OCI-LY3 (cell line): Measurements from ENCODE around the gene PDE4DIP.
"Not testable (repeated sequence)": the region's sequence is repeated elsewhere in the genome, so short reads cannot be mapped to it uniquely, and the experiment has no call there.

Experiments
- H2AFZ ChIP-seq: fragments of 200-600, 300-600 bp; shearing (Covaris generic); 2 replicates; pipeline ENCODE4 v1.6.0; 2014; ENCODE audit warnings: antibody characterized with exemption, low read depth, low read length
- H3K27ac ChIP-seq: fragments of 200-600, 300-600 bp; sonication (generic); 2 replicates; pipeline ENCODE4 v1.5.1; 2014; ENCODE audit warnings: mild to moderate bottlenecking, low read length, moderate library complexity, mixed read lengths
- H3K27me3 ChIP-seq: fragments of 200-600, 300-600 bp; sonication (generic); 2 replicates; pipeline ENCODE4 v1.6.1; 2014; ENCODE audit warnings: low read depth, low read length, mixed read lengths
- H3K36me3 ChIP-seq: fragments of 200-600, 300-600 bp; sonication (generic); replicated peaks from 2 replicates; pipeline ENCODE3; 2014; ENCODE audit warnings: low read depth, low read length, mixed read lengths
- H3K4me1 ChIP-seq: fragments of 300-600, 200-600 bp; sonication (generic); 2 replicates; pipeline ENCODE4 v1.6.1; 2014; ENCODE audit warnings: low read length, mixed read lengths
- H3K4me2 ChIP-seq: fragments of 200-600, 300-600 bp; sonication (generic); 2 replicates; pipeline ENCODE4 v1.6.1; 2014; ENCODE audit warnings: low read length, mixed read lengths
- H3K4me3 ChIP-seq: fragments of 300-600, 200-600 bp; sonication (generic); 2 replicates; pipeline ENCODE4 v1.5.1; 2014; ENCODE audit warnings: antibody characterized with exemption, mild to moderate bottlenecking, low read length, moderate library complexity
- H3K79me2 ChIP-seq: fragments of 300-600, 200-600 bp; shearing (Covaris generic); 2 replicates; pipeline ENCODE4 v1.6.1; 2014; ENCODE audit warnings: mild to moderate bottlenecking, low read length, mixed read lengths
- H3K9ac ChIP-seq: fragments of 300-600, 200-600 bp; shearing (Covaris generic); 2 replicates; pipeline ENCODE4 v1.6.0; 2014; ENCODE audit warnings: mild to moderate bottlenecking, low read length, moderate library complexity
- H3K9me3 ChIP-seq: fragments of 200-600, 300-600 bp; shearing (Covaris generic); 2 replicates; pipeline ENCODE4 v1.6.1; 2014; ENCODE audit warnings: low read length, mixed read lengths; ENCODE audit not compliant: insufficient read depth
- H4K20me1 ChIP-seq: fragments of 200-600, 300-600 bp; sonication (generic); 2 replicates; pipeline ENCODE4 v1.6.1; 2016; ENCODE audit warnings: low read length, mixed read lengths; ENCODE audit not compliant: insufficient read depth

Gene PDE4DIP

DNA sequence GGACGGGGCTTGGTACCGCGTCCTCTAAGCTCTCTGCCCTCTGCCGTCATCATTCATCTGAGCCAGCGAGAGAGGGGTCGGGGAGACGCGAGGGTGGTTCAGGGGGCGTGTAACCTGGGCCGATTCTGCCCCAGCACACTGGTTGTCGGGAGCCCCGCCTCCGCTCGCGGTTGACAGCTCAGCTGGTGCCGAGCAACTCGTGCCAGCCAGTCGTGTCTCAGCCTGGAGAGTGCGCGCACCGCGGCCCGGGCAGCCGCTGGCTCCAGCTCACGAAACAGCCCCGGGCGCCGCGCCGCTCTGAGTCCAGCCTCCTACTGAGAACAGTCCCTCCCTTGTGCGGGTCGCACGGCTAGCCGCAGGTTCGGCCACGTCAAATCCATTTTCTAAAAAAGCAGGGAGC, at the start of gene PDE4DIP:
Gene PDE4DIP (plus strand): TSS at position 209 of the 400 bp plus-strand sequence. CDS start 347 bp downstream, outside the sequence.
- H3K4me1 ChIP-seq, H3K36me3 ChIP-seq, H3K4me3 ChIP-seq, H3K9ac ChIP-seq, H3K27me3 ChIP-seq, H3K9me3 ChIP-seq, H3K27ac ChIP-seq, H3K4me2 ChIP-seq, H3K79me2 ChIP-seq, H2AFZ ChIP-seq, H4K20me1 ChIP-seq: not testable (repeated sequence)

DNA sequence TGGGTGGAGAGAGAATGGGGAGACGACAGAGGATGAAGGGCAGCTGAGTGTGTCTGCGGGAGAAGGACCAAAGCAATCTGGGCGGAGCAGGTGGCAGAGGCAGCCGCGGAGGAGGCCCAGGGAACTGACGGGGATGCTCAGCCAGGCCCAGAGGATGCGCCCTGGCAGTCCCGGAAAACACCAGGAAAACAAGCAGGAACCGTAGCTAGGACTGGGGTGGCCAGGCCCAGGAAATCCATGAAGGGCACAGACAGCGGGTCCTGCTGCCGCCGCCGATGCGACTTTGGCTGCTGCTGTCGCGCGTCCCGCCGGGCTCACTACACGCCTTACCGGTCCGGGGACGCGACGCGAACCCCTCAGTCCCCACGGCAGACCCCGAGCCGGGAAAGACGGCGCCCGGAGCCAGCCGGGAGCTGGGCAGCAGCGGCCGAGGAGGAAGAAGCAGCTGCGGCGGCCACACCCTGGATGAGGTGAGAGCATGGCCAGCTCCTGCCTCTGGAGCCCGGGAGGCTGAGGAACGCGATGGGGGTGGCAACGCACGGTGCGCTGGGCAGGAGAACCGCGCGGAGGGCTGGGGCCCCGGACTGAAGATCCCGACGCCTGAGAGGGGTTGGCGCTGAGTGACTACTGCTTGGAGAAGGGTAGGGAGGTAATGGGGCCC, 35.8 kb upstream of the PDE4DIP start:
- not testable (repeated sequence) for H4K20me1 ChIP-seq, H3K27ac ChIP-seq, H3K4me2 ChIP-seq, H3K36me3 ChIP-seq, H3K79me2 ChIP-seq, H3K9ac ChIP-seq, H3K4me3 ChIP-seq, H3K4me1 ChIP-seq, H3K9me3 ChIP-seq, H2AFZ ChIP-seq, H3K27me3 ChIP-seq

DNA sequence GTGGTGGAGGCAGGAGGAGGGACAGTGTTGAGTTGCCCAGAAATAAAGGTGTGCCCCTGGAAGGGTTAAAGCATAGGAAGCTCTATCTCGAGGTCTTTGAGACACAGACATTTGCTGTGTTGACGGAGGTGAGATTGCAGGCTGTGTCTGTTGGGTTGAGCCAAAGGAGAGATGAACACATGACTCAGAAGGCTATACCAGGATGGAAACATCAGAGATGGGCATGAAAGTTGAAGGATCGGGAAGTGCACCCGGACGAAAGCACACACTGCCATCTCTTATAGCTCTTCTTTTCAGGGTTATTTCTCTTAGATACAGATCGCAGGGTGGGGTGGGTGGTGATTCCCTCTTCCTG, 35.3 kb upstream of the PDE4DIP start:
- H3K27ac ChIP-seq, H3K4me2 ChIP-seq, H3K27me3 ChIP-seq, H3K9me3 ChIP-seq, H3K9ac ChIP-seq, H3K36me3 ChIP-seq, H3K4me3 ChIP-seq, H2AFZ ChIP-seq, H4K20me1 ChIP-seq, H3K79me2 ChIP-seq, H3K4me1 ChIP-seq: not testable (repeated sequence)

DNA sequence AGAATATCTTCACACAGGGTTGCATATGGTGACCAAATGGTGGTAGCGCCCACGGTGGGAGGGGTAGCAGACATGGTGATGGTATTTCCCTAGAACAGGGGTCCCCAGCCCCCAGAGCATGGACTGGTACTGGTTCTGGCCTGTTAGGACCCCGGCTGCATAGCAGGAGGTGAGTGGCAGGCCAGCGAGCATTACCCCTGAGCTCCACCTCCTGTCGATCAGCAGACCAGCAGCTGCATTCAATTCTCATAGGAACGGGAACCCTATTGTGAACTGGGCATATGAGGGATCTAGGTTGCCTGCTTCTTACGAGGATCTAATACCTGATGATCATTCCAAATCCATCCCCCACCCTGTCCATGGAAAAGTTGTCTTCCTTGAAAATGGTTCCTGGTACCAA, 22.0 kb upstream of the PDE4DIP start:
- H3K27ac ChIP-seq, H3K4me2 ChIP-seq, H4K20me1 ChIP-seq, H3K36me3 ChIP-seq, H3K9ac ChIP-seq, H3K4me1 ChIP-seq, H3K4me3 ChIP-seq, H2AFZ ChIP-seq, H3K9me3 ChIP-seq, H3K27me3 ChIP-seq, H3K79me2 ChIP-seq: not testable (repeated sequence)

DNA sequence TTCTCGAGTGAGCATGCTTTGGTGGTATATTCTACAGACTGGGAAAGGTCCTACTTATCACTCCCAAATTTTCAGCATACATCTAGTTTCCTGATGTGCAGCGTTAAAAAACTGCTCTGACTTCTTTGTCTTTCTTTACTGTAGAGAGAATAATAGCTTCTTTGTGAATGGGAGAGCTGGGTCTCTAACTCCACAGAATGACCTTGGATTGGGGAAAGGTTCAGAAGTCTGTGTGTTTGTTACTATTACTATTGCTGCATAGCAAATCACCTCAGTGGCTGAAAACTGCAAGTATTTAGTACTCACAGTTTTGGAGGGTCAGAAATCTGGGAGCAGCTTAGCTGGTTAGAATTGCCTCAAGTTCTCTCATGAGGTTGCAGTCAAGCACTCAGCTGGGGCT, 20.4 kb upstream of the PDE4DIP start:
- H4K20me1 ChIP-seq, H3K4me2 ChIP-seq, H3K36me3 ChIP-seq, H3K27me3 ChIP-seq, H3K9me3 ChIP-seq, H2AFZ ChIP-seq, H3K4me3 ChIP-seq, H3K79me2 ChIP-seq, H3K27ac ChIP-seq, H3K9ac ChIP-seq, H3K4me1 ChIP-seq: not testable (repeated sequence)

DNA sequence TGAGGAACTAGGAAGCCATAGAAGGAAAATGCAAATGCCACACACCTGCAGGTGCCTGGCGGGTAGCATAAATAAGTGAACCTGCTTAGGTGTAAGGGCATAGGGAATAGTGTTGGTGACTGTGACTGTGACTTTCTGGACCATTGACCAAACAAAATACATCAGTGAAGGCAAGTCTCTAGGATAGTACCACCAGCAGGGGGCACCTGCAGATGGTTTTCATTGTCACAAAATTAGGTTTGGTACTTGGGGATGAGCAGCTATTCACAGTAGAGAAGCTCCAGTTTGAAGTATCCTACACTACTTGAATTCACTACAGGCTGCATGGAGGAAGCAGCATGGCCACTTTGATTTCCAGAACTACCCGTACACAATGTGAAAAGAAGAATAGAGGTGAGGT, 19.2 kb upstream of the PDE4DIP start:
- not testable (repeated sequence) for H3K4me1 ChIP-seq, H2AFZ ChIP-seq, H3K27me3 ChIP-seq, H3K4me2 ChIP-seq, H3K4me3 ChIP-seq, H3K27ac ChIP-seq, H3K9ac ChIP-seq, H3K9me3 ChIP-seq, H3K79me2 ChIP-seq, H3K36me3 ChIP-seq, H4K20me1 ChIP-seq

DNA sequence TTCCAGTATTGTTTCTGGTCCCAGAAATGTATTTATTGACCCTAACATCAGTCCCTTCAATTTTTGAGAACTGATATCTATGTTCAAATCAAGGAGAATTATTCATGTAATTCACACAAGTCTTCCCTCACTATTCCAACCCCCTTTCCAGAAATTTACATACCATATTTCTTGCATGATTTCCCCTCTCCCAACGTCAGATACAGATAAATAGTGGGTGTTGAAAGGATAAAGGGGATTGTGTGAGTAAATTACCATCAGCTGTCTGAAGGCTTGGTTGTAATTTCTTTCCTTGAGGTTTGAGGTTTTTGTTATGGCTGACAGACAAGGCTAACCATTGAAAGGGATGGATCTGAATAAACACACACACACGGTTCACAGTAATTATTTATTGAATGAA, 15.7 kb upstream of the PDE4DIP start:
- not testable (repeated sequence) for H4K20me1 ChIP-seq, H3K4me3 ChIP-seq, H3K27ac ChIP-seq, H3K4me2 ChIP-seq, H3K36me3 ChIP-seq, H3K9ac ChIP-seq, H3K9me3 ChIP-seq, H3K79me2 ChIP-seq, H3K27me3 ChIP-seq, H3K4me1 ChIP-seq, H2AFZ ChIP-seq

DNA sequence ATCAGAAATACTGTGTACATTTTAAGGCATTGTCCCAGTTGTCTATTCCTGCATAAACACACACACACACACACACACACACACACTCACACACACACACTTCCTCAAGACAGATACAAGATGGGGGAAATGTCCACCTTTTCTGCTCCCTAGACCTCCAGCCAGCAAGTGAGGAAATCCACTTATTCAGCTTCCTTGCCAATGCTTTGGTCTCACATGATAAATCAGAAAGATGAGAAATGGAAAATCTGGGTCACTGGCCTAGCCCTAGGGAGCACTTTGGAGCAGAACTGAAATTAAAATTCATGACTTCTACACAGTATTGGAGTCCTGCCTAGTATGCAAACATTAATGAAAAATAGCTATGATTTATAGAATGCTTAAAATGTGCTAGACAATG, 15.3 kb upstream of the PDE4DIP start:
- not testable (repeated sequence) for H3K9me3 ChIP-seq

DNA sequence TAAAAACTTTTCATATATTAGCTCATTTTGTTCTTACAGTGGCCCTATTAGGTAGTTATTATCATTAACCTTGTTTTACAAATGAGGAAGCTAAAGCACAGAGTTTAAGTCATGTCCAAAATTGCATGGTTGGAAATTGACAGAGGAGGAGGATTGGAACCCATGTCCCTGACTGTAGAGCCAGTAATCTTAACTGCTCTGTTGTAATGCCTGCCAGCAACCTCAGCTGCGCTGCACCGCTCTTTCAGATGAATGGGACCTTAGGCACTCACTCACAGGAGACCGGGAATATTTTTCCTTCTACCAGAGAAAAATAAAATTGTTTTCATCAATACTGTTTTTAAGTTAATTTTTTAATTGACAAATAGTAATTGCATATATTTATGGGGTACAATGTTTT, 14.9 kb upstream of the PDE4DIP start:
- H3K9ac ChIP-seq, H3K36me3 ChIP-seq, H4K20me1 ChIP-seq, H3K4me3 ChIP-seq, H3K27ac ChIP-seq, H3K9me3 ChIP-seq, H3K79me2 ChIP-seq, H3K27me3 ChIP-seq, H3K4me1 ChIP-seq, H2AFZ ChIP-seq, H3K4me2 ChIP-seq: not testable (repeated sequence)

More for the DNA sequence above, 15.3 kb upstream of the PDE4DIP start:
- not testable (repeated sequence) for H2AFZ ChIP-seq, H3K4me3 ChIP-seq, H3K36me3 ChIP-seq, H3K9ac ChIP-seq, H3K27me3 ChIP-seq, H3K4me2 ChIP-seq, H4K20me1 ChIP-seq, H3K4me1 ChIP-seq, H3K79me2 ChIP-seq, H3K27ac ChIP-seq

DNA sequence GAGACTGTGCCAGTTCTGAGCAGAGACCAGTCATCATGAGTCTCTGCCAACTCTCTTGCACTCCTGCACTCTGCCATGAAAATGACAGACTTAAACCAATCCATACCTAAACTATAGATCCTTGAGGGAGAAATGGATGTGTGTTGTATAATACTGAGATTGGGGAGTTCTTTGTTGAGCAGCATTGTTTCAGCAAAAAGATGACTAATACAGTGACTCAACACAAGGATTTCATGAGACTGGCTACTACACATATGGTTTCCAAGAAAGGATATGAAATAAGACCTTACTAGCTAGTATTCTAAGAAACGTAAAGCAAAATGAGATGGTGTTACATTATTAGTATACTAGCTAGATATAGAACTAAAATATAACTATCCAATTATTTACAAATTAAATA, 3.0 kb upstream of the PDE4DIP start:
- H3K79me2 ChIP-seq, H3K4me2 ChIP-seq, H2AFZ ChIP-seq, H3K4me3 ChIP-seq, H3K9ac ChIP-seq, H3K36me3 ChIP-seq, H3K9me3 ChIP-seq, H3K27me3 ChIP-seq, H3K27ac ChIP-seq, H3K4me1 ChIP-seq, H4K20me1 ChIP-seq: not testable (repeated sequence)
